Right lobe of liver (tissue), 4 donors: ENCODE data around the gene KIT.

ENCODE experiments used
- CTCF ChIP-seq, 4 donors: fragments of 200-600 bp in 3 of 4; fragments of 450-650 bp in 1 of 4; IDR thresholded peaks; one replicate each; pipeline versions ENCODE4 v1.5.1 to v1.8.0; 2016 to 2022; ENCODE audit warnings: antibody characterized with exemption in 4 of 4, mild to moderate bottlenecking in 2 of 4
- POLR2A ChIP-seq: fragments of 450-650 bp; IDR thresholded peaks from one replicate; pipeline ENCODE4 v1.6.1; 2017; ENCODE audit warnings: antibody characterized with exemption, mild to moderate bottlenecking
- donor health status: DM: no; HTN: no; CAD: no.
- donor health status: DM: no; HTN: no; CAD: no.
- donor health status: DM: no; HTN: yes; CAD: no.

- TF ChIP-seq CTCF (IDR thresholded peaks at IDR 0.05) (no peak), POLR2A (no peak)
These were observed at the start of gene KIT for GRCh38 chr4:54657551-54658251.
